H9 (cell line): ENCODE data around the gene HOGA1. TPM values are rescaled to one million over a fixed set of nuclear protein-coding genes. Genes with fewer than 3 reads are reported as not detected.

Experiments
- DNase-seq: peaks from one replicate; pipeline ENCODE4 v3.0.0-alpha.2; 2017
- H2AFZ ChIP-seq: one replicate; pipeline ENCODE4 v1.6.1; 2013; ENCODE audit warnings: mild to moderate bottlenecking, low read length, control low read depth, moderate library complexity
- H2AK5ac ChIP-seq: 2 replicates; pipeline ENCODE4 v1.6.1; 2013; ENCODE audit warnings: low read length, control low read depth, mixed read lengths; ENCODE audit not compliant: insufficient read length
- H2BK120ac ChIP-seq: one replicate; pipeline ENCODE4 v1.6.1; 2013; ENCODE audit warnings: low read depth, mild to moderate bottlenecking, low read length, control low read depth, inconsistent platforms; ENCODE audit not compliant: poor library complexity, severe bottlenecking
- H2BK12ac ChIP-seq: 2 replicates; pipeline ENCODE4 v1.6.1; 2013; ENCODE audit warnings: low read length, control low read depth, mixed read lengths, low read depth; ENCODE audit not compliant: insufficient read length
- H2BK15ac ChIP-seq: 2 replicates; pipeline ENCODE4 v1.6.1; 2013; ENCODE audit warnings: low read depth, low read length, control low read depth
- H2BK20ac ChIP-seq: one replicate; pipeline ENCODE4 v1.6.1; 2013; ENCODE audit warnings: low read depth, mild to moderate bottlenecking, low read length, control low read depth, inconsistent platforms; ENCODE audit not compliant: poor library complexity, severe bottlenecking
- H2BK5ac ChIP-seq: 2 replicates; pipeline ENCODE4 v1.6.1; 2013; ENCODE audit warnings: low read length, control low read depth, mixed read lengths; ENCODE audit not compliant: insufficient read length
- H3K14ac ChIP-seq: 2 replicates; pipeline ENCODE4 v1.6.1; 2013; ENCODE audit warnings: low read length, control low read depth; ENCODE audit not compliant: insufficient read depth
- H3K18ac ChIP-seq: 2 replicates; pipeline ENCODE4 v1.6.1; 2013; ENCODE audit warnings: low read depth, mild to moderate bottlenecking, mixed read lengths, low read length, control low read depth; ENCODE audit not compliant: insufficient read length
- H3K23ac ChIP-seq: 2 replicates; pipeline ENCODE4 v1.6.1; 2013; ENCODE audit warnings: low read length, control low read depth, mixed read lengths, low read depth; ENCODE audit not compliant: insufficient read length
- H3K23me2 ChIP-seq: 2 replicates; pipeline ENCODE4 v1.6.1; 2013; ENCODE audit warnings: low read depth, mild to moderate bottlenecking, mixed read lengths, low read length, control low read depth; ENCODE audit not compliant: insufficient read length, poor library complexity, severe bottlenecking
- H3K27ac ChIP-seq: 2 replicates; pipeline ENCODE4 v1.5.1; 2013; ENCODE audit warnings: low read length, control low read depth, mixed read lengths, low read depth; ENCODE audit not compliant: insufficient read length
- H3K27me3 ChIP-seq: 2 replicates; pipeline ENCODE4 v1.6.1; 2013; ENCODE audit warnings: low read length, control low read depth, inconsistent platforms; ENCODE audit not compliant: insufficient read depth
- H3K4ac ChIP-seq: 2 replicates; pipeline ENCODE4 v1.6.1; 2013; ENCODE audit warnings: low read depth, mild to moderate bottlenecking, control low read depth, inconsistent platforms, low read length, moderate library complexity
- H3K4me1 ChIP-seq: 2 replicates; pipeline ENCODE4 v1.6.1; 2013; ENCODE audit warnings: low read length, control low read depth, inconsistent platforms; ENCODE audit not compliant: insufficient read depth
- H3K4me2 ChIP-seq: 2 replicates; pipeline ENCODE4 v1.6.1; 2013; ENCODE audit warnings: low read length, control low read depth, mixed read lengths; ENCODE audit not compliant: insufficient read length, insufficient read depth
- H3K56ac ChIP-seq: 2 replicates; pipeline ENCODE4 v1.6.1; 2013; ENCODE audit warnings: low read depth, mild to moderate bottlenecking, mixed read lengths, low read length, control low read depth; ENCODE audit not compliant: insufficient read length
- H3K79me1 ChIP-seq: 2 replicates; pipeline ENCODE4 v1.6.1; 2013; ENCODE audit warnings: low read depth, mild to moderate bottlenecking, moderate library complexity, low read length, control low read depth, inconsistent platforms; ENCODE audit not compliant: insufficient read depth, poor library complexity, severe bottlenecking
- H3K79me2 ChIP-seq: 2 replicates; pipeline ENCODE4 v1.6.1; 2013; ENCODE audit warnings: low read length, control low read depth, inconsistent platforms; ENCODE audit not compliant: insufficient read depth
- H3K9ac ChIP-seq: 2 replicates; pipeline ENCODE4 v1.6.1; 2013; ENCODE audit warnings: low read length, control low read depth, mixed read lengths; ENCODE audit not compliant: insufficient read length; ENCODE audit errors: extremely low read depth
- H3K9me3 ChIP-seq: one replicate; pipeline ENCODE4 v1.6.1; 2013; ENCODE audit warnings: low read depth, low read length, inconsistent platforms; ENCODE audit not compliant: control insufficient read depth
- H3T11ph ChIP-seq: one replicate; pipeline ENCODE4 v1.6.1; 2013; ENCODE audit warnings: mild to moderate bottlenecking, low read length, control low read depth, inconsistent platforms
- H4K20me1 ChIP-seq: one replicate; pipeline ENCODE4 v1.6.1; 2013; ENCODE audit not compliant: control insufficient read depth, insufficient read length, insufficient read depth
- H4K5ac ChIP-seq: 2 replicates; pipeline ENCODE4 v1.6.1; 2013; ENCODE audit warnings: low read depth, mild to moderate bottlenecking, mixed read lengths, low read length, control low read depth; ENCODE audit not compliant: insufficient read length
- H4K8ac ChIP-seq: replicated peaks from 2 replicates; pipeline ENCODE4 v1.6.1; 2013; ENCODE audit warnings: low read length, control low read depth, mixed read lengths, low read depth; ENCODE audit not compliant: insufficient read length
- H4K91ac ChIP-seq: 2 replicates; pipeline ENCODE4 v1.6.1; 2013; ENCODE audit warnings: low read depth, mild to moderate bottlenecking, moderate library complexity, mixed read lengths, low read length, control low read depth; ENCODE audit not compliant: insufficient read length
- H3K27ac Mint-ChIP-seq, 3 experiments: 2 replicates in 2 of 3; 3 replicates in 1 of 3; pipeline ENCODE4 v1.8.0; 2020 to 2021; ENCODE audit warnings: mixed read lengths in 3 of 3, mild to moderate bottlenecking in 1 of 3, moderate library complexity in 1 of 3
- H3K27me3 Mint-ChIP-seq: 2 replicates; pipeline ENCODE4 v1.8.0; 2021; ENCODE audit warnings: low read depth, mild to moderate bottlenecking, moderate library complexity, mixed read lengths
- H3K36me3 Mint-ChIP-seq, 3 experiments: 2 replicates in 2 of 3; 3 replicates in 1 of 3; pipeline ENCODE4 v1.8.0; 2020 to 2021; ENCODE audit warnings: low read depth in 3 of 3, mixed read lengths in 3 of 3; ENCODE audit not compliant: insufficient read depth in 1 of 3
- H3K4me1 Mint-ChIP-seq, 2 experiments: 2 replicates each; pipeline ENCODE4 v1.8.0; 2020; ENCODE audit warnings: mixed read lengths in 2 of 2
- H3K4me3 Mint-ChIP-seq, 2 experiments: 2 replicates in 1 of 2; 3 replicates in 1 of 2; pipeline ENCODE4 v1.8.0; 2020 to 2021; ENCODE audit warnings: mild to moderate bottlenecking in 2 of 2, mixed read lengths in 2 of 2, moderate library complexity in 1 of 2
- H3K9me3 Mint-ChIP-seq, 2 experiments: 2 replicates in 1 of 2; 3 replicates in 1 of 2; pipeline ENCODE4 v1.8.0; 2020; ENCODE audit warnings: mild to moderate bottlenecking in 2 of 2, mixed read lengths in 2 of 2, moderate library complexity in 1 of 2
- CTCF ChIP-seq: fragments of 200-600 bp; sonication (generic); conservative IDR thresholded peaks from 3 replicates; pipeline ENCODE4 v1.8.0; 2021; ENCODE audit warnings: antibody characterized with exemption, mild to moderate bottlenecking
- WGBS: extraction: QIAGEN DNeasy Blood & Tissue Kit; methylation state at CpG from one replicate; pipeline ENCODE4 v1.1.7; 2013; ENCODE audit warnings: missing lambda C conversion rate, low lambda C conversion rate, mixed read lengths; ENCODE audit not compliant: insufficient read length; ENCODE audit errors: extremely low coverage; 5-methylcytosine and 5-hydroxymethylcytosine counted together
- total RNA-seq: library from RNA; stranded (reverse); gene quantifications from 2 replicates; pipeline ENCODE4 v1.2.1, GENCODE V29; 2021

Gene HOGA1
- total RNA-seq, 1 experiment from 2014 or later: 0.79 TPM

- TF ChIP-seq CTCF: no peak
- Histone ChIP-seq H4K5ac (no peak overlapping the region), H3T11ph (no peak overlapping the region), H2AK5ac (no peak overlapping the region), H2BK20ac (no peak overlapping the region), H3K56ac (no peak overlapping the region), H3K79me1 (no peaks in the 10 kb centered on the region), H3K23me2 (no peaks in the 10 kb centered on the region), H2BK120ac (no peak overlapping the region), H3K14ac (no peak overlapping the region), H2AFZ (no peak overlapping the region), H3K4me1 (peaks cover 5% of the 10 kb centered on the region; the same call in 1 of the 2 replicates), H2BK5ac (no peak overlapping the region), H3K18ac (no peak overlapping the region), H3K23ac (no peak overlapping the region), H4K20me1 (no peaks in the 10 kb centered on the region), H3K9me3 (no peaks in the 10 kb centered on the region), H3K4ac (no peak overlapping the region), H2BK12ac (no peak overlapping the region), H3K4me2 (no peak overlapping the region), H3K27me3 (no peaks in the 10 kb centered on the region), H3K27ac (no peak overlapping the region), H4K91ac (no peak overlapping the region), H2BK15ac (no peak overlapping the region), H4K8ac (no peak overlapping the region), H3K79me2 (no peaks in the 10 kb centered on the region; the same call in 1 of the 2 replicates), H3K9ac (no peak overlapping the region)
- H3K9me3 Mint-ChIP-seq: no peaks in the 10 kb centered on the region
- H3K4me1 Mint-ChIP-seq: peaks cover 32 to 44% of the 10 kb centered on the region in 2 experiments
- DNase-seq: no peak
- H3K27ac Mint-ChIP-seq: peak overlapping the region in 2 of 3 experiments; percentile 22 to 28; a peak in 1 of 7 replicates
- no peaks in the 10 kb centered on the region; a peak in 1 of 7 replicates for H3K36me3 Mint-ChIP-seq
- no CpG with 5 or more reads among the region's 4 CpGs for WGBS
- H3K4me3 Mint-ChIP-seq: no peak overlapping the region
- H3K27me3 Mint-ChIP-seq: no peaks in the 10 kb centered on the region
Measured at GRCh38 chr10:97547962-97548361, 36.2 kb upstream of the HOGA1 start.
